Limb (tissue), 2 donors: ENCODE measurements around the gene E2F1.
A peak's percentile ranks its signal among the peaks of the same experiment; 100 is the strongest.
"Not testable (repeated sequence)": the region's sequence is repeated elsewhere in the genome, so short reads cannot be mapped to it uniquely, and the experiment has no call there.

Source experiments
- DNase-seq, 2 donors: peaks; one replicate each; pipeline ENCODE4 v3.0.0-alpha.2; 2016; ENCODE audit errors: extremely low spot score in 2 of 2

Gene E2F1

GRCh38 chr20:33658929-33659328, 27.3 kb downstream of the E2F1 start:
- no peak for DNase-seq

DNA sequence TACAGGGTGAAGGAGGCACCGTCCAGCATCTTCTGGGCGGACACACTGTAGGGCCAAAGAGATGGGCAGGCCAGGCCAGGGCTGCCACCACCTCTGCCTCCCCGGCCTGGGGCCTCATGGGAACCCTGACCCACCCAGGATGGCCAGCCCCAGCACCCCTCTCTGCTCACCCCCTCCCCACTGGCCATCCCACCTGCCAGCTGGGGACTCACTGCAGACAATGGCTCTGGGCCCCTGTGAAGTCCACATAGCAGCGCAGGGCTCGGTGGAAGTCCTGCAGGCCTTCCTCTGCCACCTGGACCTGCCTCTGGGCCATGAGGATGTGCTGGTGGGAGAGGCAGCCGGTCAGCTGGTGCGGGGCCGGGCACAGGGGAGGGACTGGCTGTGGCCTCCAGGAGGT, 27.7 kb downstream of the E2F1 start:
- peak in 1 of 2 donors; percentile 28 for DNase-seq

- DNase-seq = peak in 1 of 2 donors; percentile 31
Observed at GRCh38 chr20:33657704-33658095, 28.5 kb downstream of the E2F1 start.

GRCh38 chr20:33656783-33657703, 29.1 kb downstream of the E2F1 start:
- no peak for DNase-seq

DNA sequence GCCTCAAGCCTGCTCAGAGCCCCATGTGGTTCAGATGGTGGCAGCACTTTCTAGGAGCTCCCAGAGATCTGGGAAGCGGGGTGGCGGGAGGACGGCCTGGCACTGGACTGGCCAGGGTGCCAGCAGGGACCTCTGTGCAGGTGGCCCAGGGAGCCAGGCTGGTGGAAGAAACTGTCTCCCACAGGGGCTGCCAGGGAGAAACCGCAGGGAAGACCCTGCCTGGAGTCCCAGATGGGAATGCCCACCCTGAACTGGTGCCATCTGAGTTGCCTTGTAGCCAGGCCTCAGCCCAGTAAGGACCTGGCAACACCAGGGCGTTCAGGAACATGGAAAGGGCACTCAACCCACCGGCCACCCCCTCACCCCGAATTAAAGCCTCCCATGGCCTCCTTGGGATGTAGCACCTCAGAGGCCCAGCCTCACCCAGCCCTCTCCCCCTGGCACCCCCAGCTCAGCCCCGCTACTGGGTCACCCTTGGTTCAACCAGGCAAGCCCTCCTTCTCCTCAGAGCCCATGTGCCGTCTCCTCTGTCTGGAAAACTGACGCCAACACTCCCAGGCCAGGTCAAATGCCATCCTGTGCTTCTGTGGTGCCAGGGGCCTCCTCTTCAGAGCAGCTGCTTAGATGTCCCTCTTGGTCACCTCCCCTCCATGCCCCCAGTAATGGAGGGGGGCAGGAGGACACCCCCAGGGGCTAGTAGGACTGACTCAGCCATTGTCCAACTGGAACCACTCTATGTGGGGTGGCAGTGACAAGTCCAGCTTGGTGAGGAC, 30.0 kb downstream of the E2F1 start:
- peak in 1 of 2 donors; percentile 35 for DNase-seq

DNA sequence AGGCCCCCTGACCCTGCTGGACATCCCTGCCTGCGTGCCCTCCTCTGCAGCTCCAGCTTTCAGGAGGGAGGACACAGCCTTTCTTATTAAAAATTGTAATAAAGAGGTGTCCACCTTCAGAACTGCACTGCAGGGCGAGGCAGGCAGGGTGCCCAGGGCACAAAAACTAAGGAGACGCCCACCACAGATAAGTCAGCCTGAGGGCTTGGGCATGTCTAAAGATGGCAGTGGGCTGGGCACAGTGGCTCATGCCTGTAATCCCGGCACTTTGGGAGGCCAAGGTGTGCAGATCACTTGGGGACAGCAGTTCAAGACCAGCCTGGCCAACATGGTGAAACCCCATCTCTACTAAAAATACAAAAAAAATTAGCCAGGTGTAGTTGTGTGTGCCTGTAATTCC, 31.0 kb downstream of the E2F1 start:
- DNase-seq = no peak

- DNase-seq = peak in 1 of 2 donors; percentile 34
Observed at GRCh38 chr20:33654680-33655161, 31.5 kb downstream of the E2F1 start.

DNA sequence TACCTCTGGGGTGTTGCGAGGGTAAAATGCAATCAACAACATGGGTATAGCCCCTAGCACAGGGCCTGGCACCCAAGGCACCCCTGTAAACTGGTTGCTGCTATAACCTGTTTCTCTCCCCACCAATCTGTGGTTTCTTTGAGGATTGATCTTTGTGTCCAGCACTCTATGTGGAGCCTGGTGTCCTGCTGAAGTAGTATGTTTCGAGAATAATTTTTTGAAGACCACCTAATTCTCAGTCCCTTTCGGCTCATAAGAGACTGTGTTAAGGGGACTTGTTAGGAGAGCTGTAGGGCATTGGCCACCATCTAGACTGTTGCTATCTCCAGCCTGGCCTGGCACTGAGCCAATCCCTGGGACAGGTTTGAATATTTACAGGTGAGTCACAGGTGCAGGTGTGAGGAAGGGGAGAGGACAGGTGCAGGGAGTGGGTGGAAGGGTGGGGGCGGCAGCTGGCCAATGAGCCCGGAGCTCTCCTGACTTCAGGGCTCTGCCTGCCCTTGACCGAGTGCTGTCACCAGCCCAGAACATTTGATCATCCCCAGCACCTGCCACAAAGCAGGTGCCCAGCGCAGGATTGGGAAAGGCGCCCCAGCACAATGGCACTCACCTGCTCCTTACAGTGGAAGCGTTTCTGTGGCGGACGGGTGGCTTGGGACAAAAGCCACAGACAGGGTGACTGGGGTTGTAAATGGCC, 32.1 kb downstream of the E2F1 start:
- peak in 1 of 2 donors; percentile 45 for DNase-seq

- peak; percentile 58 to 82 for DNase-seq
Observed at GRCh38 chr20:33653218-33653899, 32.8 kb downstream of the E2F1 start.

- DNase-seq = no peak
Observed at GRCh38 chr20:33651562-33652048, 34.6 kb downstream of the E2F1 start.

GRCh38 chr20:33650753-33651561, 35.2 kb downstream of the E2F1 start:
- peak in 1 of 2 donors; percentile 37 for DNase-seq

- no peak for DNase-seq
Observed at GRCh38 chr20:33650111-33650752, 36.0 kb downstream of the E2F1 start.

DNA sequence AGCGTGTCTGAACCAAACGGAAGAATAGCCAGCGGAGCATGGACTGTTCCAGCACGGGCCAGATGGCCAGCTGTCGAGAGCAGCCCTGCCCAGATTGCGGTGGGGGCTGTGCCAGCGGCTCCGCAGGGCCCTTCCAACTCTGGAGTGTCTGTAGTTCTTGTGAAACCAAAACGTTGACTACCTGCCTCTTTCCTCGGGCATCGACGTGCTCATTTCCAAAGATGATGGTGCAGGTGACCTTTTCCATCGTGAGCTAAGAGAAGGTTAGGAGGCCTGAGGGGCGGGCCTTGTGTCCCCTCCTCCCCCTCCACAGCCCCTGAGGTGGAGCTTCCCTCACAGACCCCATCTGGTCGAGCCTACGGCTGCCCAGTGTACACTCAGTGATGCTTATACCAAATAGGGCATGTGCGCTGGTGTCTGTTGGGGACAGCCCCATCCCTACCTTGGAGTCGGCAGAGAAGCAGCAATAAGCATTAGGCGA, 36.9 kb downstream of the E2F1 start:
- DNase-seq = peak; percentile 43 to 47

DNA sequence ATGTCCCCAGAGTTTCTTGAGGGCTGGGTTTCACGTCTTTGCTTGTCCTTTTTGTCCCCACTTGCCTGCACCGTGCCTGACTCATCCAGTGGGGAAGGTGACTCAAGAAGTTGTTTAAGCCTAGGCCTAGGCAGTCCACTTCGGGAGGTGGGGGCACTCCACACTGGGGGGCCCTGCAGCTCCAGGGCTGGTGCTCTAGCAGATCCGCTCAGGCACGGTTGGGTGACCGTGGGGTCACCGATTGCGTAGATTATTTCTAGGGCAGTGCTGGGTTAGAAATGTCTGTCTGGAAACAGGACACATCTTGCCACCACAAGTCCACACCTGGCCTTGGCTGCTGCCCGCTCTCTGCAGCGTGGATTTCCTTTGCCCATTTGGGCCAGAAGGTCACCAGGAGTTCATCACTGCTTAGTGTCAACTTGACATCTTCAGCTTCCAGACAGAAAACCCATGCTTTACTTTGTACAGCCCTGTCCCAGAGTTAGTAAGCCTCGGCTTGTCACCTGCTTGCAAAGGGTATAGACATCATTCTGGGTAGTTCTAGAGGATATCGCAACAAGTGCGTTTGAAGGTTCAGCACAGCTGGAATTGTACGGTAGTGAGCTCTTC, 37.7 kb downstream of the E2F1 start:
- DNase-seq = no peak

- DNase-seq = peak in 1 of 2 donors; percentile 32
Observed at GRCh38 chr20:33647603-33648395, 38.4 kb downstream of the E2F1 start.

- not testable (repeated sequence) for DNase-seq
Observed at GRCh38 chr20:33646959-33647602, 39.1 kb downstream of the E2F1 start.

GRCh38 chr20:33646191-33646590, 40.0 kb downstream of the E2F1 start:
- DNase-seq = no peak

DNA sequence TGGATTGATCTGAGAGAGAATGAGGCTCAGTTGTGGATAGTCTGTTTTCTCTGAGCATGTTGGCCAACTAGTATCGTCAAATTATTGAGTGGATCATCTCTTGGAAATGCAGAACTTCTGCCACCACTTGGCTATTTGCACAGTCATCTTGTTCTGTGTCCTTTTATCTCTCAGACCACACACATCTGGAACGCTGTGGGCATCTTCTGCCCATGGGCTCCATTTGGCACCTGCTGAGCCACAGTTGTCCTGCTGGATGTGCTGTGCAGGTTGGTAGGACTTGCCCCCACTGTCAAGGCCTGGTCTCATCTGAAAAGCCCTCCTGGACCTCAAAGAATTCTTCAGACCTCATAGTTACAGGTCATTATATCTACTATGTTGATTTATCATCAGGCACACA, 40.8 kb downstream of the E2F1 start:
- no peak for DNase-seq
